ENCODE measurements around the gene IGF1R. TPM values are rescaled to one million over a fixed set of nuclear protein-coding genes. Genes with fewer than 3 reads are reported as not detected.

IGF1R gene
- total RNA-seq, 1 donor from 2014 or later: 145 TPM

DNA sequence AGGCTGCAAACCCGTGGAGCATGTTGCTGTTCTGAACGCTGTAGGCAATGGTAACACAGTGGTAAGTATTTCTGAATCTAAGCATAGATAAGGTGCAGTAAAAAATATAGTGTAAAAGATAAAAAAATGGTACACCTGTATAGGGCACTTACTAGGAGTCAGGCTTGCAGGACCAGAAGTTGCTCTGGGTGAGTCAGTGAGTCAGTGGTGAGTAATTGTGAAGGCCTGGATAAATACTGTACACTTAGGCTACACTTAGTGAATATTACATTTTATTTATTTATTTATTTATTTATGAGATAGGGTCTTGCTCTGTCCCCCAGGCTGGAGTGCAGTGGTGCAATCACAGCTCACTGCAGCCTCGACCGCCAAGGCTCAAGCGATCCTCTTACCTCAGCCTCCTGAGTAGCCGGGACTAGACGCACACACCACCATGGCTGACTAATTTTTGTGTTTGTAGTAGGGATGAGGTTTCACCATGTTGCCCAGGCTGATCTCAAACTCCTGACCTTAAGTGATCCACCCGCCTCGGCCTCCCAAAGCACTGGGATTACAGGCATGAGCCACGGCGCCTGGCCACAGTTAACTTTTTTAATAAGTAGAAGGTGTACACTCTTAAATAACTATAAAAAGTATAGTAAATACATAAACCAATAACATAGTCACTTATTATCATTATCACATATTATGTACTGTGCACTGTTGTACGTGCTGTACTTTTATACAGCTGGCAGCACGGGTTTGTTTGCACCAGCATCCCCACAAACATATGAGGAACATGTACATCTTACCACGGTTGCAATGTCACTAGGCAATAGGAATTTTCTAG is 155.1 kb downstream of the IGF1R start:
- Mint-ChIP-seq H3K27ac (ENCODE audit: unreplicated experiment) (no peak overlapping the region), H3K36me3 (ENCODE audit: unreplicated experiment) (no peaks in the 10 kb centered on the region), H3K9me3 (ENCODE audit: unreplicated experiment) (peaks cover 10% of the 10 kb centered on the region), H3K4me1 (ENCODE audit: low read depth, unreplicated experiment) (peaks cover 31% of the 10 kb centered on the region), H3K27me3 (ENCODE audit: unreplicated experiment) (peaks cover under 1% of the 10 kb centered on the region), H3K4me3 (ENCODE audit: unreplicated experiment) (no peak overlapping the region)
- TF ChIP-seq, protein P1, sequence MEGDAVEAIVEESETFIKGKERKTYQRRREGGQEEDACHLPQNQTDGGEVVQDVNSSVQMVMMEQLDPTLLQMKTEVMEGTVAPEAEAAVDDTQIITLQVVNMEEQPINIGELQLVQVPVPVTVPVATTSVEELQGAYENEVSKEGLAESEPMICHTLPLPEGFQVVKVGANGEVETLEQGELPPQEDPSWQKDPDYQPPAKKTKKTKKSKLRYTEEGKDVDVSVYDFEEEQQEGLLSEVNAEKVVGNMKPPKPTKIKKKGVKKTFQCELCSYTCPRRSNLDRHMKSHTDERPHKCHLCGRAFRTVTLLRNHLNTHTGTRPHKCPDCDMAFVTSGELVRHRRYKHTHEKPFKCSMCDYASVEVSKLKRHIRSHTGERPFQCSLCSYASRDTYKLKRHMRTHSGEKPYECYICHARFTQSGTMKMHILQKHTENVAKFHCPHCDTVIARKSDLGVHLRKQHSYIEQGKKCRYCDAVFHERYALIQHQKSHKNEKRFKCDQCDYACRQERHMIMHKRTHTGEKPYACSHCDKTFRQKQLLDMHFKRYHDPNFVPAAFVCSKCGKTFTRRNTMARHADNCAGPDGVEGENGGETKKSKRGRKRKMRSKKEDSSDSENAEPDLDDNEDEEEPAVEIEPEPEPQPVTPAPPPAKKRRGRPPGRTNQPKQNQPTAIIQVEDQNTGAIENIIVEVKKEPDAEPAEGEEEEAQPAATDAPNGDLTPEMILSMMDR (IDR thresholded peaks at IDR 0.05; ENCODE audit: partially characterized antibody, unreplicated experiment): no peak
- DNase-seq: no peak

DNA sequence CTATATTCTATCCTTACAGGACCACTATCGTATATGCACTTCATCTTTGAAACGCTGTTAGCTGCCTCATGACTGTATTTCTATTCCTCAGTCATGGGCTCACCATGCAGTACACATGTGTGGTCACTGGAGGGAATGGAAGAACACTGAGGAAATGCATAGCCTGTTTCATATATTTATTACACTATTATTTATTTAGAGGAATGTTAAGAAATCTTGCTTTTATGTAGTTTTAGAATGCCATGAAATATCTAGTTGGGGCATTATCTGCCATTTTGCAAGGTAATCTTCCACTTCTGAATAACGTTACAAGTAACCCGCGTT is 155.7 kb downstream of the IGF1R start:
- Mint-ChIP-seq H3K27me3 (ENCODE audit: unreplicated experiment) (no peaks in the 10 kb centered on the region), H3K4me1 (ENCODE audit: low read depth, unreplicated experiment) (peaks cover 29% of the 10 kb centered on the region), H3K9me3 (ENCODE audit: unreplicated experiment) (peaks cover 9% of the 10 kb centered on the region), H3K4me3 (ENCODE audit: unreplicated experiment) (no peak overlapping the region), H3K27ac (ENCODE audit: unreplicated experiment) (no peak overlapping the region), H3K36me3 (ENCODE audit: unreplicated experiment) (no peaks in the 10 kb centered on the region)
- TF ChIP-seq, protein P1 (IDR thresholded peaks at IDR 0.05; ENCODE audit: partially characterized antibody, unreplicated experiment): no peak
- no peak for DNase-seq

DNA sequence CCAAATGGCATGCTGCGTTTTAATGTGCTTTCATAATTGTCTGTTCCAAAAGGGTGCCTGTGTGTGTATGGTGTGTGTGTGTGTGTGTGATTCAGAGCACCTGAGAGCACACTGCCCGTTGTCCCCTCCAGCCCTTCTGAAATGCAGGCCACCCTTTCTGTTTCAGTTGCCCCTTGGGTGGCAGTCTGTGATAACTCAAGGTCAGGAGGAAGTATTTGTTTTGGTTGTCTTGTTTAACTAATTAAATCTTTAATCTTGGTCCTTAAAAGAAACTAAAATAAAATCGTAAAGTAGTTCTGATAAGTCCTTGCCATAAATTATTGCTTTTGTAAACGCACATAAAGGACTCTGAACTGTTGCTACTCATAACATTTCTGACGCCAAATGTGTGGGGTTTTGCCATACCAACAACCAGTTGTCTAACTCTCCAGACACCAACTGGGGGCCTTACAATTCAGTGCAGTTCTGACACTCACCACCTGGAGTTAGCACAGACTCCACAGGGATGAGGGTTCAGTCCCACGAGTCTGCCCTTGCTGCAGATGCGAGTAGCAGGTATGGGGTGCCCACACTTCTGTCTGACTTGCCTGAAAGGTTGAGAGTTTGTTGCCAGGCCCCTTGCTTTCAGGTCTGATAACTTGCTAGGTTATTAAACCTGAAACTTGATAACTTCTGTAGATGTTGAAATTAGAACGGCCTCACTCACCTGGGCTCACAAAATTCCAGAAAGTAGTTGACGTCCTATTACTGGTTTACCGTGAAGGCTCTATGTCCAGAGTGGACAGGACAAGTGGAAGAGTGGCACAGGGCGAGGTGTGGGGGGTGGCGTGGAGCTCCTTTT is 157.3 kb downstream of the IGF1R start:
- TF ChIP-seq, protein P1 (IDR thresholded peaks at IDR 0.05; ENCODE audit: partially characterized antibody, unreplicated experiment): peak; percentile 51
- H3K27ac Mint-ChIP-seq (ENCODE audit: unreplicated experiment): no peak overlapping the region
- no peak overlapping the region for H3K4me3 Mint-ChIP-seq (ENCODE audit: unreplicated experiment)
- H3K36me3 Mint-ChIP-seq (ENCODE audit: unreplicated experiment): no peaks in the 10 kb centered on the region
- H3K27me3 Mint-ChIP-seq (ENCODE audit: unreplicated experiment): no peaks in the 10 kb centered on the region
- peaks cover 6% of the 10 kb centered on the region for H3K9me3 Mint-ChIP-seq (ENCODE audit: unreplicated experiment)
- no peak for DNase-seq
- peaks cover 16% of the 10 kb centered on the region for H3K4me1 Mint-ChIP-seq (ENCODE audit: low read depth, unreplicated experiment)

DNA sequence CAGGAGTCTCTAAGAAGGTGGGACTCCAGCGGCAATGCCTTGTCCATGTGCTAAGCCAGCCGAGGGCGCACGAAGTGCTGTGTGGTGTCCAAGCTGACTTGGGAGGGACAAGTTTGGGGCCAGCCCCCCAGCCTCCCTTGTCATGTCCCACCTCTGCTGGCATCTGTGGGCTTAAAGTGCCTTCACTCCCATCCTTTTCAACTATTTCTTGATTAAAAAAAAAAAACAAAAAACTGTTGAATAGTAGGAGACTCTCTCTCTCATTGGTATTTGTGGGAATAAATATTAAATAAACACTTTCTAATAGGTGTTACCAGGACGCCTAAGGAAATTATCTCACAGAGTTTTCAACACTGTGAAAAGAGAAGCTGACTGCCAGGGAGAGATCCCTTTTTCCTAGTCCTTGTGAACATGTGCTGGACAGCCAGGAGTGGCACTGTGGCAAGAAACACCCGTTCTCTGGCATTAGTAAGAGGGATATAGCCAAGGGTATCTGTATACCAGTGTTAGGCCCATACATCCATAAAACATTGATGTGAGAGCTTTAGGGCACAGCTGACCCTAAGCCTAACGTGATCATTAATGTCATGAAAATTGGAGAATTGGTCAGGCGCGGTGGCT is 158.0 kb downstream of the IGF1R start:
- no peak overlapping the region for H3K4me3 Mint-ChIP-seq (ENCODE audit: unreplicated experiment)
- no peak for DNase-seq
- peaks cover 5% of the 10 kb centered on the region for H3K9me3 Mint-ChIP-seq (ENCODE audit: unreplicated experiment)
- H3K27ac Mint-ChIP-seq (ENCODE audit: unreplicated experiment): no peak overlapping the region
- H3K36me3 Mint-ChIP-seq (ENCODE audit: unreplicated experiment): no peaks in the 10 kb centered on the region
- H3K4me1 Mint-ChIP-seq (ENCODE audit: low read depth, unreplicated experiment): peaks cover 9% of the 10 kb centered on the region
- H3K27me3 Mint-ChIP-seq (ENCODE audit: unreplicated experiment): no peaks in the 10 kb centered on the region
- TF ChIP-seq, protein P1 (IDR thresholded peaks at IDR 0.05; ENCODE audit: partially characterized antibody, unreplicated experiment): no peak

Measured in glutamatergic neuron (in vitro differentiated cells).